Stimulated activated CD4-positive, alpha-beta T cell treated with anti-CD3 and anti-CD28 coated beads, Interleukin-4, amount 100 ng/mL, for 1 hour (primary cell): ENCODE data around the gene CERS3.

Source experiments
- DNase-seq: peaks from one replicate; pipeline ENCODE4 v3.0.0-alpha.2; 2020

The CERS3 gene

GRCh38 chr15:100526027-100526481, 2.7 kb downstream of the CERS3 start:
- DNase-seq: no peak

- no peak for DNase-seq
These were observed 3.3 kb downstream of the CERS3 start for GRCh38 chr15:100525436-100525835.

GRCh38 chr15:100524326-100524725, 4.4 kb downstream of the CERS3 start:
- no peak for DNase-seq

GRCh38 chr15:100521907-100522306, 6.8 kb downstream of the CERS3 start:
- no peak for DNase-seq

- no peak for DNase-seq
These were observed 8.4 kb downstream of the CERS3 start for GRCh38 chr15:100520132-100520921.

- no peak for DNase-seq
These were observed 10.9 kb downstream of the CERS3 start for GRCh38 chr15:100517846-100518245.

- DNase-seq: no peak
These were observed 11.9 kb downstream of the CERS3 start for GRCh38 chr15:100516643-100517512.

- DNase-seq: no peak
These were observed 13.0 kb downstream of the CERS3 start for GRCh38 chr15:100515758-100516157.

GRCh38 chr15:100508641-100509300, 20.0 kb downstream of the CERS3 start:
- DNase-seq: no peak

GRCh38 chr15:100502651-100503050, 26.1 kb downstream of the CERS3 start:
- no peak for DNase-seq

- no peak for DNase-seq
These were observed 27.6 kb downstream of the CERS3 start for GRCh38 chr15:100501117-100501516.

- no peak for DNase-seq
These were observed 28.3 kb downstream of the CERS3 start for GRCh38 chr15:100500226-100500990.

- no peak for DNase-seq
These were observed 32.9 kb downstream of the CERS3 start for GRCh38 chr15:100495861-100496260.

GRCh38 chr15:100493213-100493612, 35.5 kb downstream of the CERS3 start:
- DNase-seq: no peak

GRCh38 chr15:100484443-100484842, 44.3 kb downstream of the CERS3 start:
- no peak for DNase-seq

GRCh38 chr15:100483370-100483769, 45.4 kb downstream of the CERS3 start:
- DNase-seq: no peak

- DNase-seq: no peak
These were observed 51.9 kb downstream of the CERS3 start for GRCh38 chr15:100476805-100477204.

GRCh38 chr15:100472736-100473135, 56.0 kb downstream of the CERS3 start:
- DNase-seq: no peak

- DNase-seq: no peak
These were observed 56.8 kb downstream of the CERS3 start for GRCh38 chr15:100471933-100472332.

- no peak for DNase-seq
These were observed 60.5 kb downstream of the CERS3 start for GRCh38 chr15:100468285-100468684.

GRCh38 chr15:100466073-100466472, 62.7 kb downstream of the CERS3 start:
- no peak for DNase-seq

- DNase-seq: no peak
These were observed 63.9 kb downstream of the CERS3 start for GRCh38 chr15:100464888-100465287.

- no peak for DNase-seq
These were observed 64.5 kb downstream of the CERS3 start for GRCh38 chr15:100464256-100464655.
